NCI-H446 (cell line): Measurements from ENCODE around the gene KLHL15.
"Not testable (repeated sequence)": the region's sequence is repeated elsewhere in the genome, so short reads cannot be mapped to it uniquely, and the experiment has no call there.

ENCODE experiments used
- DNase-seq, 2 experiments: peaks; one replicate each; lab custom pipeline; 2025; lab: John Stamatoyannopoulos, UW

The KLHL15 gene

GRCh38 chrX:24017674-24018073 is 9.3 kb downstream of the KLHL15 start:
- no peak for DNase-seq

- DNase-seq: no peak
Observed at GRCh38 chrX:24014388-24015018, 12.5 kb downstream of the KLHL15 start.

- DNase-seq: no peak
Observed at GRCh38 chrX:24012266-24012665, 14.7 kb downstream of the KLHL15 start.

- DNase-seq: no peak
Observed at GRCh38 chrX:24005867-24006266, 21.1 kb downstream of the KLHL15 start.

GRCh38 chrX:24005028-24005427 is 22.0 kb downstream of the KLHL15 start:
- DNase-seq: no peak

GRCh38 chrX:24002792-24003191 is 24.2 kb downstream of the KLHL15 start:
- DNase-seq: no peak

GRCh38 chrX:24002167-24002566 is 24.8 kb downstream of the KLHL15 start:
- no peak for DNase-seq

GRCh38 chrX:23999671-24000070 is 27.3 kb downstream of the KLHL15 start:
- no peak for DNase-seq

GRCh38 chrX:23993012-23993633 is 33.9 kb downstream of the KLHL15 start:
- DNase-seq: no peak

- no peak for DNase-seq
Observed at GRCh38 chrX:23992431-23992830, 34.6 kb downstream of the KLHL15 start.

GRCh38 chrX:23990455-23990854 is 36.5 kb downstream of the KLHL15 start:
- DNase-seq: no peak

GRCh38 chrX:23989689-23990088 is 37.3 kb downstream of the KLHL15 start:
- no peak for DNase-seq

GRCh38 chrX:23982891-23983290 is 44.1 kb downstream of the KLHL15 start:
- DNase-seq: no peak

- DNase-seq: peak in 1 of 2 experiments; percentile 3
Observed at GRCh38 chrX:23981711-23982110, 45.3 kb downstream of the KLHL15 start.

- no peak for DNase-seq
Observed at GRCh38 chrX:23981222-23981621, 45.8 kb downstream of the KLHL15 start.

- no peak for DNase-seq
Observed at GRCh38 chrX:23980011-23980441, 47.0 kb downstream of the KLHL15 start.

GRCh38 chrX:23978491-23978890 is 48.5 kb downstream of the KLHL15 start:
- peak; percentile 3 to 45 for DNase-seq

- not testable (repeated sequence) for DNase-seq
Observed at GRCh38 chrX:23965630-23966029, 61.4 kb downstream of the KLHL15 start.

- no peak for DNase-seq
Observed at GRCh38 chrX:23964191-23964590, 62.8 kb downstream of the KLHL15 start.

- DNase-seq: no peak
Observed at GRCh38 chrX:23959781-23960180, 67.2 kb downstream of the KLHL15 start.

- DNase-seq: no peak
Observed at GRCh38 chrX:23954396-23954795, 72.6 kb downstream of the KLHL15 start.

- no peak for DNase-seq
Observed at GRCh38 chrX:23953908-23954269, 73.1 kb downstream of the KLHL15 start.

- DNase-seq: no peak
Observed at GRCh38 chrX:23952984-23953907, 73.7 kb downstream of the KLHL15 start.
